Bone marrow (tissue), 2 donors: Measurements from ENCODE around the gene KRT82.
"Not testable (repeated sequence)": the region's sequence is repeated elsewhere in the genome, so short reads cannot be mapped to it uniquely, and the experiment has no call there.

Experiments
- DNase-seq, 2 donors: peaks; one replicate each; lab custom pipeline; 2025; lab: John Stamatoyannopoulos, UW

Gene KRT82

GRCh38 chr12:52410589-52411248 lies 4.6 kb upstream of the KRT82 start:
- not testable (repeated sequence) for DNase-seq

GRCh38 chr12:52407918-52408317 lies 1.8 kb upstream of the KRT82 start:
- no peak for DNase-seq

GRCh38 chr12:52404951-52405350 lies 1.2 kb downstream of the KRT82 start:
- no peak for DNase-seq

GRCh38 chr12:52403561-52403960 lies 2.6 kb downstream of the KRT82 start:
- DNase-seq: no peak

DNA sequence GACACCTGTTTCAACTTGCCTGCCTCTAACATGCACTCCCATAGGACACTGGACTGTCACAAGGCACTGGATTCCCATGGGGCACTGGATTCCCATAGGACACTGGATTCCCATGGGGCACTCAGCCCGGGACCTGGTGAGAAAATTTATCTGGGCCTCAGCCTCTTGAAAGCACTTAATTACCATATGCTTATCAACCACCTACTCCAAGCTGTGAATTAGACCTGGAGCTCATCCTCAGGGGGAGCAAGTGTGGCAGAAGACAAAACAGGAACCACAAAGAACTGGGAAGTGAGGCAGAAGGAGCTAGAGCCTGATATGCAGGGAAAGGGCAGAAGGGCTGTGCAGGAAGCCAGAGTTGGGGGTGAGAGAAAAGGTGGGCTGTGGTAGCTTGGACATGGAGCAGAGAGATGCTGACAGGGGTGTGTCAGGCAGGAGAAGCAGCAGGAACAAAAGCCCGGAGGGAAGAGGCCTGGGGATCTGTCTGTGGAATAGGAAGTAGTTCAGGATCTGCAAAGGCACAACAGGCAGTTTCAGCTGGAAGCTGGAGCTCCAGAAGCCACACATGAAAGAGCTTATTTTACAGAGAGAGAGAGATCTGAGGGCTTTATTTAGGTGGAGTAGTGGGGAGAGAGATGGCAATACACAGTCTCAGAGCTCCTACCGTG lies 3.1 kb downstream of the KRT82 start:
- no peak for DNase-seq

DNA sequence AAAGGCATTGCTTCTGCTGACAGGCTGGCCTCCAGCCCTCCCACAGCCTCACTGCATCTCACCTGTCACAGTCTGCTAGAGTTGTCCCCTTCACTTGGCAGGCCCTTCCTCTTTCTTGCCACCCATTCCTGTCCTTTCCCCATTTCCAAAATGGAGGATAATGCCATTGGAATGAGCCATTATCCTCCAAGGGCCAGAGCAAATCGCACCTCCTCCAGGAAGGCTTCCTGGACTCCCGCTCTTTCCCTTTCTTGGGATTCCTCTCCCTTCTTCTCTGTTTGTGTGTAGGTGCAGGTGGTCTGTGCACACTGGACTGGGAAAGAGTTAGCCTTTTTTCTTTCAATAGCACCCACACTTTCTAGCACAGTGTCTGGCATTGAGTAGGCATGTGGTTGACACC lies 3.8 kb downstream of the KRT82 start:
- no peak for DNase-seq

GRCh38 chr12:52401926-52402325 lies 4.2 kb downstream of the KRT82 start:
- DNase-seq: no peak

DNA sequence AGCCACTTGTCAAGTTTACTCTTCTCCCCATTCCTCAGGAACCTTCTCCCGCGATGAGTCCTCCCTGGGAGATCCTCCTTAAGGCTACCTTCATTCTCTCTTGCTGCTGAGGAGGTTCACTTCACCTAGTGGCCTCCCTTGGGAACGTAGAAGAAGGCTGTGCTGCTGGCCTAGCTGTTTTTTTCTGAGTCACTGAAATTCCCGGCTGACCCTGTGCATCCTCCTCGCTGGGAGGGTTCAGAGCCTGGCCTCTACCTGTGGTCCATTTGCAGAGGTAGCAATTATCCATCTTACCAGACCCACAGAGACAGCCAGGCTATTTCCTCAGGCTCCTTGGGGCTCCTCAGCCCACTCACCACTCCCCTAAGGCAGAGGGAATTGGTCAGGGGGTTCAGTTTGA lies 4.6 kb downstream of the KRT82 start:
- DNase-seq: no peak

- DNase-seq: no peak
These were observed 5.2 kb downstream of the KRT82 start for GRCh38 chr12:52400906-52401305.

DNA sequence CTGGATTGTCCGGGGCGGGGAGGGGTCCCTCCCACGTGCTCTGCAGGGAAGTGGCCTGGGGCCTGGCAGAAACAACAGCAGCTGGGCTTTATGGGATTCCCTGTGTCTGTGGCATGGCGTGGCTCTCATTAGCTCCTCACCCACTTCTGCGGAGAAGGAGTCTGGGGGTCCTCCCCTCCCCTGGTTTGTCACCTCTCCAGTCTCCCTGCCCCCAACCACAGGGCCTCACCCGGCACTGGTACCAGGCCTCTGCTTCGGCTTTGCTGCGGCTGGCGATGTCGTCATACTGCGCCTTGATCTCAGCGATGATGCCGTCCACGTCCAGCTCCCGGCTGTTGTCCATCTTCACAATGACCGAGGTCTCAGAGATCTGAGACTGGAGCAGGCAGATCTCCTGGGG lies 6.4 kb downstream of the KRT82 start:
- DNase-seq: no peak

DNA sequence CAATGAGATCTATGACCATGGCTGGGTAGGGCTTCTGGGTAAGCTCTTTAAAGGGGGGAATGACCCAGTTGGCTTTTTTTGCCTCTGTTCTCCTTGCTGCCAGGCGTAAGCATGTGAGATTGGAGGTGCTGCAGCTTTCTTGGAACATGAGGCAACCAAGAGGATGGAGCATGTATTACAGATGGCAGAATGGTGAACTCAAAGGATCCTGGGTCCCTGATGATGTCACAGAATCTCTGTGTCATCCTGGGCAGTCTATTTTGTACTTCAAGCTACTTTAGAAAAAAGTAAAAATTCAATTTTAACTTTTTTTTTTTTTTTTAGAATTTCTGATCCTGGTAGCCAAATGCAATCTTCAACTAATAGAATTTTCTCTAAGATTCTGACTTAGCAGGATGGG lies 8.0 kb downstream of the KRT82 start:
- no peak for DNase-seq

GRCh38 chr12:52396656-52397055 lies 9.5 kb downstream of the KRT82 start:
- DNase-seq: no peak

GRCh38 chr12:52395761-52396434 lies 10.2 kb downstream of the KRT82 start:
- no peak for DNase-seq

DNA sequence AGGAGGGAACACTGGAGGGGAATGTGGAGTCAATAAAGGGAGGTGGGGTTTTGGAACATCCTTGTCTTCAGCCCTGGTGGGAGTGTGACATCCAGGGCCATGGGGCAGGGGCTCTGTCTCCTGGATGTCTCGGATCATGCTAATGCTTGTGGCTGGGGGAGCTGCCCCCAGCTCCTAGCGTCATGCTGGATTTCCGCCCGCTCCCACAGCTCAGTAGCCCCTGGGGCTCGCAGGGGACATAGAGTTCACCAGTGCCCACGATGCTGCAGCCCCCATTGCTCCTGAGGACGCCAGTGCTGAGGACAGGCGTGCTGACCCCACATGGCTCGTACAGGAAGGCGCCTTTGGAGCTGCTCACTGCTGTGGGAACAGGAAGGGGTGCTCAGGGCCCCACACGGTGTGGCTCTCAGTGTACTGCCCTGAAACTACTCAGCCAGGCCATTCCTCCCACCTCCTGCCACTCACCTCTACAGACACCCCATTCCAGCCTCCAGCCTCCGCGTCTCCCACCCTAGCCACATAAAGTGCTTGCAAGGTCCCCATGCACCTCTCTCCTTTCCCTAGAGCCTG lies 11.2 kb downstream of the KRT82 start:
- DNase-seq: no peak

GRCh38 chr12:52392465-52393007 lies 13.6 kb downstream of the KRT82 start:
- DNase-seq: no peak

GRCh38 chr12:52391618-52392002 lies 14.5 kb downstream of the KRT82 start:
- no peak for DNase-seq

DNA sequence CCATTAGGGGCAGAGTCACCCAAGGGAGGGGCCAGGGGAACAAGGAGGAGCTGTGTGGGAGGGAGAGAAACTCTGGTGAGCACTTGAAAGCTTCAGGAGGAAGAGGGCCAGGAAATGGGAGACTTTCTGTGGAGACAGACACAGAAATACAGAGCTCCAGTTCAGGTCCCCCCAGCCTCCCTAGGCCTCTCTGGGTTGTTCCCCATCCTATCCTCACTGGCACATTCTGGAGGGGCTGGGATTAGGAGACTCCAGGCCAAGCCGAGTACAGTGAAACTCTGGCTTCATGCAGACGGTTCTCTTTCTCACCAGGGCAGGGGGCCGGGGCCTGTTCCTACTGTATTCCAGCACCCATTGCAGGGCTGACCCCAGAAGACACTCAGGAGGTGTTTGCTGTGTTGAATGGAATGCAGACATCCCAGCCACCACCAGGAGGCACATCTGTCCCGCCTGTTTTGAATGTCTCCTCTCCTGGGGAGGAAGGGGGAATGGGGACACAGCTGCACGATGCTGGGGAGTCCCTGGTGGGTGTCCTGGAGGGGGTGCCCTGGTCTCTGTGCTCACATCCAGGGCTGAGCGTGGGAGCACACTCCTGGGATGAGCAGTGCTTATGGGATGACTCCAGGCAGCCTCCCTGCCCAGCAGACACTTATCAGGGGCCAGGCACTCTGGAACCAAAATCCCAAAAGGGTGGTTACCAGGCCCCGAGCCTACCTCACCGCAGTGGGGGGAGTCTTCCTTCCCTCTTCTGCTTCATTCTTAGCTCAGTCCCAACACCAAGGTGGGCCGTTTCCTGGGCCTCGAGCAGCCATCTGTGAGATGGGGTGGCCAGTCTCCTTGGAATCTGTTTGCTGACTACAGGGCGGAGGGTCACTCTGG lies 15.2 kb downstream of the KRT82 start:
- no peak for DNase-seq

DNA sequence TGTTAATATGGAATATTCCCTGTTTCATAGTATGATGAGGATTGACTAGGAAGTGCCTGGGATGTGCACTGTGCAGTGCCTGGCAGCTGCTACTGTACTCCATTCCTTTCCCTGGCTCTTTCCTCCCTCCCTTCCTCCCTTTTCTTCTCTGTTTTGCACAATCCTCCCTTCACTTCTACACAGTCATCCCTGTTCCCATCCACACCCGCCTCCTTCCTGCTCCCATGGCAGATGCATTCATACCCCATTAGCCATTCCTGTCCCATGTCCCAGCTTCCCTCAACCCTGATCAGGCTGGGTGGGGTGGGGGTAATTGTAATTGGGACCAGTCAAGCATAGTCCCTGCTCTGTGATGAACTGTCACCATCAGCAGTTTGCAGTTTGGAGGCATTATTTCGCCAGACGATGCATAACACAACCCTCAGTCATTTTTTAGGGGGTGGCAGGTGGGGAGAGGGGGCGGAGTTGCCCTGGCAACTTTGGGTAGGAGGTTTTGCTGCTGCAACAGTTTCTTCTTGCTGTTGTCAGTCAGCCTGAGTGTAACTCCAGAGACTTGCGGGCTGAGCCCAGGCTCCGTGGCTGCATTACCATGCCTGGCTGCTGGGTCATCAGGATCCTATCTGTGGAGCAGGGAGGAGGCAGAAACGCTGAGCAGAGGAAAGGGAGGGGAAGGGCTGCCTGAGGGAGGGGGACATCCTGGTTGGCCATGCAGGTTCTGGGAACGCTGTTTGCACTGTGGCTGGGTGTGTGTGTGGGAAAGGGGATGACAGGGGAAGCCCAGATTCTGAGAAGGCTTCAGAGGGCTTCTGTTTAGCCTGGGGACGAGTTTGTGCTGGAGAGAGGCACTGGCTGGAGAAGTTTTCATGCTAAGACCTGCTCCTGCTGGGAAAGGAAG lies 16.6 kb downstream of the KRT82 start:
- no peak for DNase-seq

GRCh38 chr12:52387859-52388258 lies 18.3 kb downstream of the KRT82 start:
- DNase-seq: no peak

DNA sequence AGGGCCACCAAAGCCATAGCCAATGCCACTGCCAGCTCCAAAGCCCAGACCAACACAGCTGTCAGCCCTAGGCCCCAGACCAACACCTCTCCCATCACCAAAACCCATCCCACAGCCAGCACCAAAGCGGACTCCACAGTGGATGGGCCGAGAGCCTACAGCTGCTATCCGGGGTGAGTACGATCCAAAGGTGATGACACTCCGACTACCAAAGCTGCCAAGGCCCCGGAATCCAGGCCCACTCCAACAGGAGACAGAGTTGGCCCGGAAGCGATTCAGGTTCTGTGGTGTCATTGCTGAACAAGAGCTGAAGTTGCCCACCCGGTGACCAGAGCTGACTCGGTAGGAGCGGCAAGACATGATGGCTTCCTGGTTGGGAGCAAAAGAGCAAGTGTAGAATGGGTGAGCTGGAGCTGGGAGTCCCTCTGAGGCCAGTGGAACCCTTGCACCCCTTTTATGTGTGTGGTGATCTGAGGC lies 20.9 kb downstream of the KRT82 start, which contains the start of gene KRT84:
Gene KRT84, minus strand, starts transcription at position 427 of the 477 bp plus-strand sequence. Its CDS starts 67 bp downstream, at position 360.
- DNase-seq: no peak
